Left renal pelvis (tissue), 4 donors: ENCODE measurements around the gene TNS4. TPM values are rescaled to one million over a fixed set of nuclear protein-coding genes. Genes with fewer than 3 reads are reported as not detected.

Source experiments
- DNase-seq, 4 donors: peaks; one replicate each; pipeline ENCODE4 v3.0.0-alpha.2; 2013; ENCODE audit warnings: low read depth in 4 of 4, low spot score in 3 of 4
- polyA plus RNA-seq, 4 donors: library from polyadenylated mRNA; unstranded; fragments of 120-200 nt; gene quantifications; one replicate each; pipeline ENCODE4 v1.2.1, GENCODE V29; 2013; ENCODE audit not compliant: insufficient read length in 4 of 4

The TNS4 gene
- polyA plus RNA-seq, 4 donors: 0.06 to 0.26 (median 0.19) TPM

- no peak for DNase-seq
Observed at GRCh38 chr17:40458851-40459482, 42.5 kb downstream of the TNS4 start.

- no peak for DNase-seq
Observed at GRCh38 chr17:40457964-40458791, 43.2 kb downstream of the TNS4 start.

- no peak for DNase-seq
Observed at GRCh38 chr17:40457369-40457768, 44.1 kb downstream of the TNS4 start.

GRCh38 chr17:40456396-40456951, 44.9 kb downstream of the TNS4 start:
- no peak for DNase-seq

- no peak for DNase-seq
Observed at GRCh38 chr17:40454613-40454995, 46.8 kb downstream of the TNS4 start.

- no peak for DNase-seq
Observed at GRCh38 chr17:40453881-40454612, 47.4 kb downstream of the TNS4 start.

- DNase-seq: no peak
Observed at GRCh38 chr17:40452921-40453378, 48.5 kb downstream of the TNS4 start.

- no peak for DNase-seq
Observed at GRCh38 chr17:40452216-40452787, 49.1 kb downstream of the TNS4 start.

GRCh38 chr17:40451420-40451819, 50.0 kb downstream of the TNS4 start:
- no peak for DNase-seq

GRCh38 chr17:40450175-40450574, 51.2 kb downstream of the TNS4 start:
- DNase-seq: no peak

- DNase-seq: no peak
Observed at GRCh38 chr17:40448639-40449261, 52.7 kb downstream of the TNS4 start.

GRCh38 chr17:40448213-40448638, 53.2 kb downstream of the TNS4 start:
- no peak for DNase-seq

GRCh38 chr17:40447806-40448205, 53.6 kb downstream of the TNS4 start:
- no peak for DNase-seq

GRCh38 chr17:40447148-40447644, 54.2 kb downstream of the TNS4 start:
- DNase-seq: no peak

GRCh38 chr17:40445751-40446468, 55.5 kb downstream of the TNS4 start:
- no peak for DNase-seq

GRCh38 chr17:40443988-40444899, 57.2 kb downstream of the TNS4 start:
- DNase-seq: no peak

- DNase-seq: no peak
Observed at GRCh38 chr17:40443196-40443987, 58.0 kb downstream of the TNS4 start, which contains the start of gene IGFBP4. TSS of gene IGFBP4 (plus strand) at chr17:40443450. CDS start at chr17:40443736, 286 bp downstream.
